Vagina (tissue), 2 donors: ENCODE measurements around the gene PEBP1.

Source experiments
- CTCF ChIP-seq, 3 experiments: fragments of 450-650 bp in 2 of 3; fragments of 200-600 bp in 1 of 3; sonication (generic) in 1 of 3; IDR thresholded peaks; one replicate each; pipeline ENCODE4 v1.5.1; 2017 to 2019; ENCODE audit warnings: antibody characterized with exemption in 3 of 3, mild to moderate bottlenecking in 2 of 3, moderate library complexity in 2 of 3
- POLR2A ChIP-seq, 2 donors: fragments of 450-650 bp; IDR thresholded peaks; one replicate each; pipeline ENCODE4 v1.6.1; 2017; ENCODE audit warnings: antibody characterized with exemption in 2 of 2, mild to moderate bottlenecking in 2 of 2, moderate library complexity in 2 of 2
- POLR2AphosphoS5 ChIP-seq, 2 donors: sonication (generic); formaldehyde crosslinking; IDR thresholded peaks; one replicate each; pipeline ENCODE4 v1.9.0; 2017; ENCODE audit warnings: antibody characterized with exemption in 2 of 2, mild to moderate bottlenecking in 2 of 2, low read depth in 1 of 2; ENCODE audit not compliant: insufficient read depth in 1 of 2

- no peak for TF ChIP-seq CTCF (IDR thresholded peaks at IDR 0.05)
- no peak for TF ChIP-seq POLR2A (IDR thresholded peaks at IDR 0.05)
- TF ChIP-seq POLR2AphosphoS5 (IDR thresholded peaks at IDR 0.05; ENCODE audit: insufficient read depth in 1 of 2, low read depth in 1 of 2), result no peak
Observed at GRCh38 chr12:118148287-118148686, 12.4 kb downstream of the PEBP1 start.
